GM12878 (cell line): ENCODE data around the gene ARHGAP44. TPM values are rescaled to one million over a fixed set of nuclear protein-coding genes. Genes with fewer than 3 reads are reported as not detected.

Source experiments
- ATAC-seq: fragments of 200-7000 bp; cut with Tn5 transposase; 3 replicates; pipeline ENCODE4 v1.9.1; 2020; ENCODE audit warnings: mild to moderate bottlenecking, moderate library complexity
- BruUV-seq: library from RNA; stranded (reverse); fragments of 400-500 nt; replicated peaks from 2 replicates; lab custom pipeline; 2021; lab: Mats Ljungman, UMichigan
- CTCF ChIA-PET: fragments of 300-600 bp; sonication (Branson Sonifier 250); formaldehyde crosslinking; extraction: SDS; loops from one replicate; lab custom pipeline; 2021; ENCODE audit warnings: inconsistent platforms; lab: Yijun Ruan, JAX
- POLR2A ChIA-PET: fragments of 350-600 bp; formaldehyde crosslinking; extraction: SDS; loops from one replicate; lab custom pipeline; 2021; ENCODE audit warnings: inconsistent platforms; lab: Charles Lee
- RAD21 ChIA-PET: fragments of 300-600 bp; sonication (Branson Sonifier 250); formaldehyde crosslinking; loops from one replicate; lab custom pipeline; 2023; ENCODE audit warnings: antibody characterized with exemption; ENCODE audit not compliant: unreplicated experiment; lab: Charles Lee
- SMC1A ChIA-PET: fragments of 300-600 bp; sonication (Branson Sonifier 250); formaldehyde crosslinking; loops from one replicate; lab custom pipeline; 2023; ENCODE audit not compliant: unreplicated experiment, uncharacterized antibody; lab: Charles Lee
- DNase-seq: peaks from one replicate; pipeline ENCODE4 v3.0.0-alpha.2; 2011; ENCODE audit warnings: low read depth, low spot score
- FAIRE-seq: peaks from 3 replicates; lab custom pipeline; 2011; peaks lifted over from hg19 to GRCh38; lab: Jason Lieb, UNC
- H2AFZ ChIP-seq: 2 replicates; pipeline ENCODE4 v1.6.0; 2011; ENCODE audit warnings: low read depth, low read length, control low read depth; ENCODE audit not compliant: control insufficient read depth
- H3K27ac ChIP-seq: 2 replicates; pipeline ENCODE4 v1.5.1; 2011; ENCODE audit warnings: control low read depth; ENCODE audit not compliant: control insufficient read depth, insufficient read depth
- H3K27me3 ChIP-seq, 2 experiments: replicated peaks in 1 of 2; 2 replicates each; pipeline versions ENCODE4 v1.6.0 to v1.6.1; 2011; ENCODE audit warnings: low read length in 1 of 2; ENCODE audit not compliant: control insufficient read depth in 2 of 2, insufficient read depth in 2 of 2
- H3K36me3 ChIP-seq, 2 experiments: 2 replicates each; pipeline ENCODE4 v1.5.1; 2011; ENCODE audit warnings: low read length in 1 of 2; ENCODE audit not compliant: control insufficient read depth in 2 of 2, insufficient read depth in 2 of 2
- H3K4me1 ChIP-seq: 2 replicates; pipeline ENCODE4 v1.6.1; 2011; ENCODE audit warnings: mild to moderate bottlenecking, low read length, moderate library complexity, mixed read lengths; ENCODE audit not compliant: control insufficient read depth, insufficient read depth
- H3K4me2 ChIP-seq: 2 replicates; pipeline ENCODE4 v1.6.0; 2011; ENCODE audit warnings: control low read depth; ENCODE audit not compliant: control insufficient read depth, insufficient read depth
- H3K4me3 ChIP-seq: fragments of 200-600 bp; sonication (generic); 2 replicates; pipeline ENCODE4 v1.5.1; 2016
- H3K79me2 ChIP-seq: 2 replicates; pipeline ENCODE4 v1.6.0; 2011; ENCODE audit warnings: low read length; ENCODE audit not compliant: control insufficient read depth, insufficient read depth
- H3K9ac ChIP-seq: 2 replicates; pipeline ENCODE4 v1.8.0; 2011; ENCODE audit warnings: low read length, control low read depth, mixed read lengths; ENCODE audit not compliant: control insufficient read depth, insufficient read depth
- H3K9me3 ChIP-seq: replicated peaks from 3 replicates; pipeline ENCODE4 v1.5.1; 2011; ENCODE audit warnings: mild to moderate bottlenecking, low read length; ENCODE audit not compliant: control insufficient read depth, insufficient read depth
- H4K20me1 ChIP-seq: 2 replicates; pipeline ENCODE4 v1.6.0; 2011; ENCODE audit not compliant: control insufficient read depth, insufficient read depth
- BHLHE40 ChIP-seq, 2 experiments: fragments of 450-650 bp in 1 of 2; IDR thresholded peaks; 2 replicates each; pipeline ENCODE4 v1.6.1; 2011 to 2017; ENCODE audit warnings: low read depth in 2 of 2, borderline replicate concordance in 1 of 2, improper control_type of control experiment in 1 of 2, low read length in 1 of 2, mild to moderate bottlenecking in 1 of 2
- CBX5 ChIP-seq: sonication (generic); IDR thresholded peaks from 2 replicates; pipeline ENCODE4 v1.6.1; 2016; ENCODE audit warnings: low read depth, moderate library complexity, mild to moderate bottlenecking, inconsistent platforms
- CREB1 ChIP-seq: IDR thresholded peaks from 2 replicates; pipeline ENCODE4 v1.6.1; 2012; ENCODE audit warnings: low read depth, mild to moderate bottlenecking, inconsistent platforms
- EP300 ChIP-seq, 2 experiments: fragments of 150-350 bp in 1 of 2; IDR thresholded peaks; 2 replicates each; pipeline ENCODE4 v1.6.1; 2011 to 2012; ENCODE audit warnings: low read depth in 2 of 2, low read length in 2 of 2, borderline replicate concordance in 1 of 2, improper control_type of control experiment in 1 of 2, inconsistent platforms in 1 of 2; ENCODE audit not compliant: control insufficient read depth in 1 of 2
- MEF2B ChIP-seq: fragments of 450-650 bp; IDR thresholded peaks from 2 replicates; pipeline ENCODE4 v1.6.1; 2018; ENCODE audit warnings: mild to moderate bottlenecking, moderate library complexity; ENCODE audit not compliant: partially characterized antibody, poor library complexity, severe bottlenecking
- MYB ChIP-seq: fragments of 150-350 bp; IDR thresholded peaks from 2 replicates; pipeline ENCODE4 v1.6.1; 2014; ENCODE audit warnings: mild to moderate bottlenecking, low read depth, low read length, borderline replicate concordance
- NR2C1 ChIP-seq: fragments of 450-650 bp; IDR thresholded peaks from 2 replicates; pipeline ENCODE4 v1.6.1; 2017; ENCODE audit warnings: antibody characterized with exemption, mild to moderate bottlenecking, moderate library complexity
- PKNOX1 ChIP-seq: fragments of 450-650 bp; IDR thresholded peaks from 2 replicates; pipeline ENCODE4 v1.6.1; 2016; ENCODE audit warnings: mild to moderate bottlenecking
- RAD21 ChIP-seq: IDR thresholded peaks from 2 replicates; pipeline ENCODE4 v1.6.1; 2011; ENCODE audit warnings: mild to moderate bottlenecking, low read depth, low read length, moderate library complexity; ENCODE audit not compliant: insufficient read depth
- RCOR1 ChIP-seq: conservative IDR thresholded peaks from 2 replicates; pipeline ENCODE4 v1.6.1; 2012; ENCODE audit warnings: low read depth, low read length, improper control_type of control experiment
- SIN3A ChIP-seq: IDR thresholded peaks from 2 replicates; pipeline ENCODE4 v1.6.1; 2012; ENCODE audit warnings: low read depth, low read length, improper control_type of control experiment
- ZNF622 ChIP-seq: fragments of 450-650 bp; IDR thresholded peaks from 2 replicates; pipeline ENCODE4 v1.6.1; 2017; ENCODE audit warnings: mild to moderate bottlenecking, inconsistent platforms
- ZNF687 ChIP-seq: fragments of 450-650 bp; IDR thresholded peaks from 2 replicates; pipeline ENCODE4 v1.6.1; 2017; ENCODE audit warnings: mild to moderate bottlenecking, moderate library complexity
- whole genome bisulfite sequencing: methylation state at CpG from one replicate; pipeline ENCODE4 v1.1.6; 2016; ENCODE audit warnings: low lambda C conversion rate; ENCODE audit not compliant: insufficient replicate concordance, insufficient coverage; ENCODE audit errors: missing lambda C conversion rate; 5-methylcytosine and 5-hydroxymethylcytosine counted together
- in situ Hi-C: fragments of 300-500 bp; cut with MboI; formaldehyde crosslinking; loops from 9 replicates; pipeline ENCODE4 v1.14.3; 2018; ENCODE audit warnings: mixed read lengths
- intact Hi-C: fragments of 100-400 bp; cut with micrococcal nuclease; formaldehyde crosslinking; loops from one replicate; pipeline ENCODE4 v1.14.2; 2022; ENCODE audit not compliant: unreplicated experiment
- polyA plus RNA-seq, 11 experiments: library from polyadenylated mRNA; depleted of rRNA in 4 of 11; unstranded in 6 of 11; stranded (reverse) in 5 of 11; fragments of >200 nt; fragmentation: Nextera tagmentation in 4 of 11; fragmentation: Illumina TruSeq in 1 of 11; extraction: Ambion mirVana in 4 of 11; extraction: Trizol in 1 of 11; gene quantifications; 1 replicate in 1 of 11; 2 replicates in 10 of 11; pipeline versions ENCODE4 v1.2.1 to v1.2.3, GENCODE V29; 2011 to 2016; ENCODE audit warnings: inconsistent platforms in 2 of 11, missing spikeins in 2 of 11, low read depth in 1 of 11
- total RNA-seq, 4 experiments: library from RNA; depleted of rRNA in 3 of 4; stranded (reverse); fragments of >200 nt in 3 of 4; fragmentation: Illumina TruSeq in 1 of 4; extraction: Trizol in 1 of 4; gene quantifications; 2 replicates each; pipeline versions ENCODE4 v1.2.1 to v1.2.3, GENCODE V29; 2013 to 2021
- TF ChIP-seq, protein P1 (sequence below), 3 experiments: IDR thresholded peaks in 2 of 3; conservative IDR thresholded peaks in 1 of 3; 2 replicates each; pipeline ENCODE4 v1.5.1; 2011; ENCODE audit warnings: low read depth in 3 of 3, low read length in 3 of 3, mild to moderate bottlenecking in 3 of 3, control low read depth in 2 of 3, moderate library complexity in 2 of 3, inconsistent platforms in 1 of 3, mixed read lengths in 1 of 3; ENCODE audit not compliant: control insufficient read depth in 2 of 3, insufficient read depth in 1 of 3; ENCODE audit errors: extremely low read depth in 1 of 3

The ARHGAP44 gene
- total and polyA plus RNA-seq, 10 of the 15 experiments (the other 5 are each of a cell fraction or from before 2014, with no cell fraction given): 0.11 to 1.2 (median 0.48) TPM

DNA sequence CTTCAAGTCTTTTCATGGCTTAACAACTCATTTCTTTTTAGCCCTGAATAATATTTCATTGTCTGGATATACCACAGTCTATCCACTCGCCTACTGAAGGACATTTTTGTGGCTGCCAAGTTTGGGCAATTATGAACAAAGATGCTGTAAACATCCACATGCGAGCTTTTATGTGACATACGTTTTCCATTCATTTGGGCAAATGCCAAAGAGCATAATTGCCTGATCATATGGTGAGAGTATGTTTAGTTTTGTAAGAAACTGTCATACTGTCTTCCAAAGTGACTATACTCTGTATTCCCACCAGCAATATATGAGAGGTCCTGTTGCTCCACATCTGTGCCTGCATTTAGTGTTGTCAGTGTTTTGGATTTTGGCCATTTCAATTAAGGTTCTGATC lies 147.2 kb downstream of the ARHGAP44 start (continued):
- TF ChIP-seq ZNF687 (no peak), CBX5 (no peak), MYB (no peak), CREB1 (no peak), RCOR1 (no peak)
- TF ChIP-seq, protein P1, sequence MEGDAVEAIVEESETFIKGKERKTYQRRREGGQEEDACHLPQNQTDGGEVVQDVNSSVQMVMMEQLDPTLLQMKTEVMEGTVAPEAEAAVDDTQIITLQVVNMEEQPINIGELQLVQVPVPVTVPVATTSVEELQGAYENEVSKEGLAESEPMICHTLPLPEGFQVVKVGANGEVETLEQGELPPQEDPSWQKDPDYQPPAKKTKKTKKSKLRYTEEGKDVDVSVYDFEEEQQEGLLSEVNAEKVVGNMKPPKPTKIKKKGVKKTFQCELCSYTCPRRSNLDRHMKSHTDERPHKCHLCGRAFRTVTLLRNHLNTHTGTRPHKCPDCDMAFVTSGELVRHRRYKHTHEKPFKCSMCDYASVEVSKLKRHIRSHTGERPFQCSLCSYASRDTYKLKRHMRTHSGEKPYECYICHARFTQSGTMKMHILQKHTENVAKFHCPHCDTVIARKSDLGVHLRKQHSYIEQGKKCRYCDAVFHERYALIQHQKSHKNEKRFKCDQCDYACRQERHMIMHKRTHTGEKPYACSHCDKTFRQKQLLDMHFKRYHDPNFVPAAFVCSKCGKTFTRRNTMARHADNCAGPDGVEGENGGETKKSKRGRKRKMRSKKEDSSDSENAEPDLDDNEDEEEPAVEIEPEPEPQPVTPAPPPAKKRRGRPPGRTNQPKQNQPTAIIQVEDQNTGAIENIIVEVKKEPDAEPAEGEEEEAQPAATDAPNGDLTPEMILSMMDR (IDR thresholded peaks at IDR 0.05 in 2 of 3, conservative IDR thresholded peaks at IDR 0.05 in 1 of 3; ENCODE audit: control insufficient read depth in 2 of 3, extremely low read depth in 1 of 3, insufficient read depth in 1 of 3, low read depth in 3 of 3, low read length in 3 of 3): no peak

GRCh38 chr17:12940699-12941098 lies 151.4 kb downstream of the ARHGAP44 start:
- ChIA-PET SMC1A (no interaction called here), POLR2A (no interaction called here), CTCF (no interaction called here), RAD21 (no interaction called here)
- H3K4me2 ChIP-seq: no peak overlapping the region
- H3K9me3 ChIP-seq: no peaks in the 10 kb centered on the region
- DNase-seq (no peak), FAIRE-seq (no peak), ATAC-seq (no peak)
- no peaks in the 10 kb centered on the region for H3K4me1 ChIP-seq
- no peak overlapping the region for H3K27ac ChIP-seq
- no peak overlapping the region for H2AFZ ChIP-seq
- no peak overlapping the region for H3K9ac ChIP-seq
- no peaks in the 10 kb centered on the region for H3K79me2 ChIP-seq
- in situ Hi-C loops (no loop called here), intact Hi-C loops (no loop called here)
- no peaks in the 10 kb centered on the region for H4K20me1 ChIP-seq
- no peak overlapping the region for H3K4me3 ChIP-seq
- TF ChIP-seq BHLHE40 (IDR thresholded peaks at IDR 0.05; ENCODE audit: borderline replicate concordance in 1 of 2, low read depth in 2 of 2, low read length in 1 of 2): peak in 1 of 2 experiments; percentile 17; a peak in 1 of 4 replicates
- TF ChIP-seq RAD21: no peak
- no peak for TF ChIP-seq ZNF622
- TF ChIP-seq NR2C1: no peak
- 0 out of 2 replicates have a peak, but pooled peaks have one; percentile 22 for TF ChIP-seq PKNOX1
- no peak for TF ChIP-seq EP300 (IDR thresholded peaks at IDR 0.05; ENCODE audit: borderline replicate concordance in 1 of 2, control insufficient read depth in 1 of 2, low read depth in 2 of 2, low read length in 2 of 2)
- no peak for TF ChIP-seq SIN3A
- TF ChIP-seq MYB: no peak
- peak; percentile 38 for TF ChIP-seq MEF2B
- WGBS: 3% methylated on average over 2 of the region's 2 CpGs
- no TSS peak for BruUV-seq
- H3K27me3 ChIP-seq: no peaks in the 10 kb centered on the region
- H3K36me3 ChIP-seq: no peaks in the 10 kb centered on the region
